Psoas muscle (tissue), 8 donors: ENCODE measurements around the gene MT1M. TPM values are rescaled to one million over a fixed set of nuclear protein-coding genes. Genes with fewer than 3 reads are reported as not detected.
"Not testable (repeated sequence)": the region's sequence is repeated elsewhere in the genome, so short reads cannot be mapped to it uniquely, and the experiment has no call there.

ENCODE experiments used
- ATAC-seq, 4 donors: fragments of 200-7000 bp; cut with Tn5 transposase; one replicate each; pipeline ENCODE4 v1.9.1; 2020; ENCODE audit warnings: moderate library complexity in 3 of 4, mild to moderate bottlenecking in 2 of 4
- DNase-seq, 2 donors: peaks; one replicate each; pipeline ENCODE4 v3.0.0-alpha.2; 2020
- H3K27ac ChIP-seq: fragments of 200-600 bp; one replicate; pipeline ENCODE4 v1.8.0; 2022
- H3K27me3 ChIP-seq, 3 donors: fragments of 200-600 bp in 1 of 3; one replicate each; pipeline versions ENCODE4 v1.6.1 to v1.8.0; 2013 to 2022; ENCODE audit warnings: low read length in 2 of 3, mild to moderate bottlenecking in 2 of 3, moderate library complexity in 1 of 3; ENCODE audit not compliant: insufficient read depth in 3 of 3
- H3K36me3 ChIP-seq, 2 donors: fragments of 200-600 bp in 1 of 2; one replicate each; pipeline versions ENCODE4 v1.6.1 to v1.8.0; 2013 to 2022; ENCODE audit warnings: low read depth in 1 of 2, mild to moderate bottlenecking in 1 of 2, moderate library complexity in 1 of 2; ENCODE audit not compliant: insufficient read depth in 1 of 2
- H3K4me1 ChIP-seq: fragments of 200-600 bp; one replicate; pipeline ENCODE4 v1.8.0; 2022
- H3K4me3 ChIP-seq: fragments of 200-600 bp; one replicate; pipeline ENCODE4 v1.8.0; 2022; ENCODE audit warnings: mild to moderate bottlenecking
- H3K9me3 ChIP-seq: fragments of 200-600 bp; one replicate; pipeline ENCODE4 v1.8.0; 2022
- WGBS, 3 donors: extraction: QIAGEN DNeasy Blood & Tissue Kit; methylation state at CpG; one replicate each; pipeline versions ENCODE4 v1.1.6 to v1.1.7; 2013; 5-methylcytosine and 5-hydroxymethylcytosine counted together
- intact Hi-C, 2 donors: fragments of 100-400 bp; cut with DNase I; formaldehyde crosslinking; loops; one replicate each; pipeline versions ENCODE4 v1.11.0 to v1.14.2; 2022
- long read RNA-seq, 2 donors: library from polyadenylated mRNA; unstranded; transcript quantifications; one replicate each; pipeline ENCODE4 v2.0.0, GENCODE V29; 2021
- polyA plus RNA-seq, 3 donors: library from polyadenylated mRNA; stranded (reverse); fragments of 200-250 nt; gene quantifications; one replicate each; pipeline ENCODE4 v1.2.3, GENCODE V29; 2013
- total RNA-seq, 4 donors: library from RNA; stranded (reverse); fragmentation: NEBNext Ultra II Directional in 2 of 4; extraction: Animal tissue kit (Norgen Biotek cat#: 25700) in 2 of 4; gene quantifications; one replicate each; pipeline versions ENCODE4 v1.2.1 to v1.2.4, GENCODE V29; 2021 to 2023
- TF ChIP-seq, protein P1 (sequence below): fragments of 200-600 bp; IDR thresholded peaks from one replicate; pipeline ENCODE4 v1.8.0; 2022; ENCODE audit warnings: antibody characterized with exemption
- donor health status: healthy with polysubstance abuse.
- donor health status: DM: no; HTN: no; CAD: no; lungs with moderate emphysema.
- donor health status: Bipolar disorder and iron deficiency.
- donor health status: healthy.
- donor health status: DM: yes; HTN: yes; CAD: no.
- donor health status: DM: no; HTN: no; CAD: no.
- donor health status: DM: no; HTN: no; CAD: no.
- donor health status: DM: yes; HTN: yes; CAD: no.

The MT1M gene
- total RNA-seq: 100 to 1,000 TPM in 1 of 4 donors, 10 to 100 TPM in 1, 1 to 10 TPM in 2; 1.4 to 288 (median 12.8) TPM
- 100 to 1,000 TPM in 2 of 3 donors, 10 to 100 TPM in 1; 21.8 to 569 (median 300) TPM for polyA plus RNA-seq
- long read RNA-seq, donor 1: 0 reads
- long read RNA-seq, donor 2, transcript MT1M-201 (3 exons, 829 nt): major isoform, 13 of 13 reads
- long read RNA-seq, donor 2, partial matches to known transcripts: 0 of 13 reads
- long read RNA-seq, donor 2, other reads (novel, unspliced or antisense): 0 of 13 reads

DNA sequence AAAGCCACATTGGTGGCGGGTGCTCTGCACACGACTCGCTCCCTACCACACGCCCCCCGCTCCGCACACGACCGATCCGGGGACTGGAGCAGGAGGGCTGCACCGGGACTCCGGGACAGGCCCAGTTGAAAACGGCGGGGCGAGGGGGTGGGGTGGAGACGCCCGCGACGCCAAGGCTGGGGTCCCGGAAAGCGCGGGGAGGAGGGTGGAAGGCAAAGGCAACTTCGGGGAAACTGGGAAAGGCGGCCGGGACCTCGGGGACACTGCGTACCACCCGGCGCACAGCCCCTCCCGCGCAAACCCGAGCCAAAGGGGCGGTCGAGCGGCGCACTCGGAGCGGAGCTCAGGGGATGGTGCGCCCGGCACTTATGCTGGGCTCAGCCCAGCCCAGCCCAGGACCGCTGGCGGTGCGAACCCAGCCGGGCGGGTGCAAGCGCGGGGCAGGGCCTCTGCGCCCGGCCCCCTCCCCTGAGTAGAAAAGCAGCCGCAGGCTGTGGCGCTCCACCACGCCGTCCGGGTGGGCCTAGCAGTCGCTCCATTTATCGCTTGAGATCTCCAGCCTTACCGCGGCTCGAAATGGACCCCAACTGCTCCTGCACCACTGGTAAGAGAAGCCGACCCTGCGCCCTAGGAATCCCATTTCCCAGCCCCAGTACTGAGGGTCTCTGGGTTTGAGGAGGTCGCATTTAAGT lies at the start of gene MT1M:
Gene MT1M (plus strand): TSS at position 504 of the 692 bp plus-strand sequence. CDS start 73 bp downstream, at position 577.
- 3 to 6% (median 4%) methylated on average over 44 to 61 of the region's 61 CpGs for WGBS, 3 donors
- TF ChIP-seq, protein P1, sequence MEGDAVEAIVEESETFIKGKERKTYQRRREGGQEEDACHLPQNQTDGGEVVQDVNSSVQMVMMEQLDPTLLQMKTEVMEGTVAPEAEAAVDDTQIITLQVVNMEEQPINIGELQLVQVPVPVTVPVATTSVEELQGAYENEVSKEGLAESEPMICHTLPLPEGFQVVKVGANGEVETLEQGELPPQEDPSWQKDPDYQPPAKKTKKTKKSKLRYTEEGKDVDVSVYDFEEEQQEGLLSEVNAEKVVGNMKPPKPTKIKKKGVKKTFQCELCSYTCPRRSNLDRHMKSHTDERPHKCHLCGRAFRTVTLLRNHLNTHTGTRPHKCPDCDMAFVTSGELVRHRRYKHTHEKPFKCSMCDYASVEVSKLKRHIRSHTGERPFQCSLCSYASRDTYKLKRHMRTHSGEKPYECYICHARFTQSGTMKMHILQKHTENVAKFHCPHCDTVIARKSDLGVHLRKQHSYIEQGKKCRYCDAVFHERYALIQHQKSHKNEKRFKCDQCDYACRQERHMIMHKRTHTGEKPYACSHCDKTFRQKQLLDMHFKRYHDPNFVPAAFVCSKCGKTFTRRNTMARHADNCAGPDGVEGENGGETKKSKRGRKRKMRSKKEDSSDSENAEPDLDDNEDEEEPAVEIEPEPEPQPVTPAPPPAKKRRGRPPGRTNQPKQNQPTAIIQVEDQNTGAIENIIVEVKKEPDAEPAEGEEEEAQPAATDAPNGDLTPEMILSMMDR: no peak
- Histone ChIP-seq H3K36me3 (no peaks in the 10 kb centered on the region), H3K27me3 (peaks cover 0 to 2% (median 0%) of the 10 kb centered on the region in 3 donors), H3K4me1 (peaks cover 12% of the 10 kb centered on the region), H3K9me3 (no peaks in the 10 kb centered on the region), H3K4me3 (peak within 1 kb of the TSS; percentile 67), H3K27ac (peak within 1 kb of the TSS; percentile 34)
- intact Hi-C loops: loop anchor here in 1 of 2 donors (5.0 kb wide), 1 partner anchor 40 kb away; no protein-coding TSS in a partner anchor
- DNase-seq: peak; percentile 82 to 85
- peak; percentile 59 to 71 (median 65) for ATAC-seq

DNA sequence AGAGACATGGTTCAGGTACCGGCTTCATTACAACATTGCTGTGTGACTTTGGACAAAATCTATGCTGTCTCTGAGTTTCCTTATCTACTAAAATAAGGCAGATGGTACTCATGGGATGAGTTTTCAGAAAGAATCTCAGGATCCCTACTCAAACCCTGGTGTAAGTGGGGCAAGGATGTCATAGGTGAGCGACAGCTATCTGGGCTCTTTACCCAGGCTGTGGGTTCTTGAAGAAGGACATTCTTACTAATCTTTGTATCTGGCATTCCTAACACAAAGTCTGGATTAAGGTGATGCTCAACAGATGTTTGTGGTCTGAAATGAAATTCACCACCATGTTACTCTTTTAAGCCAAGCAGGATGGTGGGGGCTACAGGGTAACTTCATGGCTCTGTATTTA lies 49.5 kb upstream of the MT1M start:
- ATAC-seq, H3K4me1 ChIP-seq, H3K4me3 ChIP-seq, intact Hi-C loops, H3K27me3 ChIP-seq, DNase-seq, H3K9me3 ChIP-seq, H3K27ac ChIP-seq, H3K36me3 ChIP-seq: not testable (repeated sequence)
- WGBS, 3 donors: 86 to 98% (median 90%) methylated on average over 2 of the region's 2 CpGs

- no peak for ATAC-seq
- H3K27me3 ChIP-seq: no peaks in the 10 kb centered on the region
- no peak overlapping the region for H3K4me3 ChIP-seq
- H3K4me1 ChIP-seq: no peaks in the 10 kb centered on the region
- intact Hi-C loops: no loop called here
- no peak overlapping the region for H3K27ac ChIP-seq
- no peaks in the 10 kb centered on the region for H3K36me3 ChIP-seq
- H3K9me3 ChIP-seq: no peaks in the 10 kb centered on the region
- 72 to 78% (median 77%) methylated on average over 10 to 11 of the region's 11 CpGs for WGBS, 3 donors
- TF ChIP-seq, protein P1: no peak
- no peak for DNase-seq
Observed at GRCh38 chr16:56583351-56584168, 48.9 kb upstream of the MT1M start.

GRCh38 chr16:56584276-56584675 lies 48.2 kb upstream of the MT1M start:
- no peak for DNase-seq
- intact Hi-C loops: no loop called here
- no peak overlapping the region for H3K4me3 ChIP-seq
- H3K36me3 ChIP-seq: no peaks in the 10 kb centered on the region
- H3K27me3 ChIP-seq: peaks cover 0 to 7% (median 0%) of the 10 kb centered on the region in 3 donors
- no peak for ATAC-seq
- H3K4me1 ChIP-seq: no peaks in the 10 kb centered on the region
- TF ChIP-seq, protein P1: no peak
- 85 to 96% (median 86%) methylated on average over 11 of the region's 11 CpGs for WGBS, 3 donors
- no peak overlapping the region for H3K27ac ChIP-seq
- H3K9me3 ChIP-seq: no peaks in the 10 kb centered on the region

DNA sequence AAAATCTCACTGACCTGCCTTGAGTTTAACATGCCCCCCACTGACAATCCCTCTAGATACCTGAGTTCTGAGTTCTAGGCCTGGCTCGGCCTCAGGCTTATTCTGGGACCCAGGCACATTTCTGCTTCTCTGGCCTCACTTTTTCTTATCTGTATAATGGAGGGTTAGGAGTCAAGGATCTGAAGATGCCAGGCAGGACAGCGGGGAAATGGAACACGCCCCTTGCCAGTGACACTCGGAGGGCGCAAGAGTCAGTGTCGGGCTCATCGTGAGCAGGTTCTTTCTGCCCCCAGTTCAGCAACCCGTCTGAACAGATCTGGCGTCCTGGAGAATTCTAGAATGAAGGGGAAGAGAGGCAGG lies 43.7 kb upstream of the MT1M start:
- peaks cover 0 to 18% (median 3%) of the 10 kb centered on the region in 3 donors for H3K27me3 ChIP-seq
- WGBS, 3 donors: 33 to 38% (median 37%) methylated on average over 9 of the region's 9 CpGs
- peaks cover 4% of the 10 kb centered on the region for H3K4me1 ChIP-seq
- DNase-seq: no peak
- TF ChIP-seq, protein P1: no peak
- intact Hi-C loops: no loop called here
- H3K4me3 ChIP-seq: peak overlapping the region; percentile 65
- no peaks in the 10 kb centered on the region for H3K36me3 ChIP-seq
- no peak for ATAC-seq
- H3K27ac ChIP-seq: no peak overlapping the region
- no peaks in the 10 kb centered on the region for H3K9me3 ChIP-seq
